Measurements from ENCODE around the gene COQ9. TPM values are rescaled to one million over a fixed set of nuclear protein-coding genes. Genes with fewer than 3 reads are reported as not detected.
"Not testable (repeated sequence)": the region's sequence is repeated elsewhere in the genome, so short reads cannot be mapped to it uniquely, and the experiment has no call there.

Gene COQ9
- total RNA-seq: 10 to 100 TPM; 29.5 to 33.5 TPM

GRCh38 chr16:57447186-57447962 lies at the start of gene COQ9, which contains the start of gene CIAPIN1:
COQ9 (plus strand) TSS chr16:57447479; CDS start chr16:57447506, 27 bp downstream.
CIAPIN1 (minus strand) TSS chr16:57447385; CDS start chr16:57440928, 6,457 bp downstream.
- H3K9me3 ChIP-seq: no peaks in the 10 kb centered on the region
- peak; percentile 73 for DNase-seq (ENCODE audit: low spot score)
- H3K36me3 ChIP-seq: peaks cover 10% of the 10 kb centered on the region
- H3K4me3 ChIP-seq: peak within 1 kb of the TSS; percentile 90
- TF ChIP-seq, protein P1, sequence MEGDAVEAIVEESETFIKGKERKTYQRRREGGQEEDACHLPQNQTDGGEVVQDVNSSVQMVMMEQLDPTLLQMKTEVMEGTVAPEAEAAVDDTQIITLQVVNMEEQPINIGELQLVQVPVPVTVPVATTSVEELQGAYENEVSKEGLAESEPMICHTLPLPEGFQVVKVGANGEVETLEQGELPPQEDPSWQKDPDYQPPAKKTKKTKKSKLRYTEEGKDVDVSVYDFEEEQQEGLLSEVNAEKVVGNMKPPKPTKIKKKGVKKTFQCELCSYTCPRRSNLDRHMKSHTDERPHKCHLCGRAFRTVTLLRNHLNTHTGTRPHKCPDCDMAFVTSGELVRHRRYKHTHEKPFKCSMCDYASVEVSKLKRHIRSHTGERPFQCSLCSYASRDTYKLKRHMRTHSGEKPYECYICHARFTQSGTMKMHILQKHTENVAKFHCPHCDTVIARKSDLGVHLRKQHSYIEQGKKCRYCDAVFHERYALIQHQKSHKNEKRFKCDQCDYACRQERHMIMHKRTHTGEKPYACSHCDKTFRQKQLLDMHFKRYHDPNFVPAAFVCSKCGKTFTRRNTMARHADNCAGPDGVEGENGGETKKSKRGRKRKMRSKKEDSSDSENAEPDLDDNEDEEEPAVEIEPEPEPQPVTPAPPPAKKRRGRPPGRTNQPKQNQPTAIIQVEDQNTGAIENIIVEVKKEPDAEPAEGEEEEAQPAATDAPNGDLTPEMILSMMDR (IDR thresholded peaks at IDR 0.05): no peak
- H3K4me1 ChIP-seq (ENCODE audit: control insufficient read depth in 1 of 2, low read depth in 2 of 2): peaks cover 5 to 18% of the 10 kb centered on the region in 2 donors
- no peaks in the 10 kb centered on the region for H3K27me3 ChIP-seq (replicated peaks; ENCODE audit: insufficient read depth)
- H3K27ac ChIP-seq: peak within 1 kb of the TSS; percentile 79 to 88
- ATAC-seq (ENCODE audit: insufficient number of reproducible peaks, low FRiP score, low read depth): peak; percentile 92

DNA sequence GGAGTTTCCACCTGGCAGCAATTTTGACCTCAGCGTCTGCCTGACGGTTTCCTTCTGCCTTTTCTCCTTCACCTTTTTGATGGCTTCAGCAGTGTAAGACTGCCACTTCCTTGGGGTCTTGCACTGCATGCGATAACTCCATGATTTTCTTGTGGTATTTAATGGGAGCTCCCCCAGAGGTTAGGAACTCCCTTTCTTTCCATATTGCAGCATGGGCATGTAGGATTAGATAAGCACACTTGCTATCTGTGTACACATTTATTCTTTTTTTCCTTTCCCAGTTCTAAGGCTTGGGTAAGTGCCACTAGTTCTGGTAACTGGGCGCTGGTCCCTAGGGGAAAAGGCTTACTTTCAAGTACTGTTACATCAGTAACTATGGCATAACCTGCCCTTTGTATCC lies 49.8 kb upstream of the COQ9 start:
- not testable (repeated sequence) for H3K9me3 ChIP-seq; H3K4me1 ChIP-seq (ENCODE audit: control insufficient read depth in 1 of 2, low read depth in 2 of 2); H3K4me3 ChIP-seq; H3K36me3 ChIP-seq; H3K27ac ChIP-seq; DNase-seq (ENCODE audit: low spot score); H3K27me3 ChIP-seq (replicated peaks; ENCODE audit: insufficient read depth); ATAC-seq (ENCODE audit: insufficient number of reproducible peaks, low FRiP score, low read depth)

DNA sequence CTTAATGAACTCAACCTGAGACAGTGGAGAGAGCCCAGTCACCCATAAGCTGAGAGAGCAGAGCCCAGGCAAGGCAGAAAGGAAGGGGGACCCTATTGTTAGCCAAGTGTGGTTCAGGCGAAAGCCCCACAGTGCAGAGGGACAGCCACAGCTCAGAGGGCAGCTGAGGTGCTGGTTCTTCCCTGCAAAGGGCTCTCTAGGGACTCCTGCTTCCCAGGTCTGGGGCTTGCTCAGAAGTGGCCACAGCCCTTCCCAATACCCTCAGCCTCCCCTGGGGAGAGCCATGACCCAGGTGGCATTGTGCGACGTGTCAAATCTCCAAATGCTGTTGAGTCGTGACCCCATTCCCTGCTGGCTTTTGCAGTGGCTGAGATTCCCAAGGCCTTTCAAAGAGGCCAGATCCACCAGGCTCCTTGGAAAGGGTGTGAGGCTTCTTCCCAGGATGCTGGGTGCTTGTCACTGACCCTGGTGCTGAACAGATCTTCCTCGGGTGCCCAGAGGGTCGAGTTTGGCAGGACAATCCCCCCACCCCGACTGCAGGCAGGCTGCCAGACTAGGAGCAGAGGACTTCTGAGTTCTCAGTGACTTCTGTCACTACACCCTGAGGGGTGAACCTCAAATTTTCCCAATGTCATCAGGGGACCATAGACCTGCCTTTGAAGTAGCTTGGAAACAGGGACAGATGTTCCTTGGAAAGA lies 45.2 kb upstream of the COQ9 start:
- Histone ChIP-seq H3K27ac (no peak overlapping the region), H3K4me3 (no peak overlapping the region), H3K36me3 (no peaks in the 10 kb centered on the region), H3K4me1 (ENCODE audit: control insufficient read depth in 1 of 2, low read depth in 2 of 2) (peaks cover 0 to 8% of the 10 kb centered on the region in 2 donors), H3K9me3 (no peaks in the 10 kb centered on the region), H3K27me3 (replicated peaks; ENCODE audit: insufficient read depth) (no peaks in the 10 kb centered on the region)
- ATAC-seq (ENCODE audit: insufficient number of reproducible peaks, low FRiP score, low read depth): no peak
- TF ChIP-seq, protein P1 (IDR thresholded peaks at IDR 0.05): no peak
- no peak for DNase-seq (ENCODE audit: low spot score)

GRCh38 chr16:57403965-57404817 lies 43.1 kb upstream of the COQ9 start, which contains the start of gene CCL17:
CCL17 (plus strand) TSS chr16:57404767; CDS start chr16:57413933, 9,166 bp downstream.
- Histone ChIP-seq H3K27ac (no peak within 1 kb of the TSS), H3K36me3 (no peaks in the 10 kb centered on the region), H3K4me1 (ENCODE audit: control insufficient read depth in 1 of 2, low read depth in 2 of 2) (peaks cover 0 to 8% of the 10 kb centered on the region in 2 donors), H3K4me3 (no peak within 1 kb of the TSS), H3K27me3 (replicated peaks; ENCODE audit: insufficient read depth) (no peaks in the 10 kb centered on the region), H3K9me3 (no peaks in the 10 kb centered on the region)
- TF ChIP-seq, protein P1 (IDR thresholded peaks at IDR 0.05): no peak
- ATAC-seq (ENCODE audit: insufficient number of reproducible peaks, low FRiP score, low read depth) (no peak), DNase-seq (ENCODE audit: low spot score) (no peak)

DNA sequence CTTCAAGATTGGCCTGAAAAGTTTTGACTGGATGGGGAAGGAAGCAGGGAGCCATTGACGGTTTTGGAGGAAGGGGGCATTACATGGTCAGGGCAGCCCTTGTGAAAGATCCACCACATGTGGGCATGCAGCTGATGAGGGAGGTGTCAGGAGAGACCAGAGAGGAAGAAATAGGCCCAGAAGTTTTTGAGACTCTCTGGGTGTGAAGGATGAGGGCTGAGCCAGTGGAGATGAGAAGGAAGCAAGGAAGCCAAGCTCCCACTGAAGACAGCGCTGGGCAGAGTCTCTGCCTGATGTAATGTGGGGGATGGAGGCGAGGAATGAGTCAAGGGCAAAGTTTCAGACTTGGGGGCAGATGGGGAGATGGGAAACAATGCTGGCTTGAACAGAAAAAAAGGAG lies 42.2 kb upstream of the COQ9 start:
- no peak for DNase-seq (ENCODE audit: low spot score)
- H3K27me3 ChIP-seq (replicated peaks; ENCODE audit: insufficient read depth): no peaks in the 10 kb centered on the region
- no peak for ATAC-seq (ENCODE audit: insufficient number of reproducible peaks, low FRiP score, low read depth)
- TF ChIP-seq, protein P1 (IDR thresholded peaks at IDR 0.05): no peak
- H3K4me1 ChIP-seq (ENCODE audit: control insufficient read depth in 1 of 2, low read depth in 2 of 2): peaks cover 0 to 13% of the 10 kb centered on the region in 2 donors
- H3K36me3 ChIP-seq: no peaks in the 10 kb centered on the region
- no peak overlapping the region for H3K4me3 ChIP-seq
- no peaks in the 10 kb centered on the region for H3K9me3 ChIP-seq
- no peak overlapping the region for H3K27ac ChIP-seq

Data from thoracic aorta (tissue), 2 donors.